Skin epidermis (tissue), 12 donors: ENCODE data around the gene PYGM.

Source experiments
- H3K27ac ChIP-seq, 21 experiments: fragments of 200-600 bp; sonication (generic) in 11 of 21; one replicate each; pipeline ENCODE4 v1.5.0; 2020; ENCODE audit warnings: mild to moderate bottlenecking in 3 of 21, inconsistent platforms in 2 of 21, moderate library complexity in 2 of 21
- H3K4me3 ChIP-seq, 7 experiments: fragments of 200-600 bp; sonication (generic) in 2 of 7; one replicate each; pipeline ENCODE4 v1.5.0; 2020; ENCODE audit warnings: inconsistent platforms in 2 of 7, mild to moderate bottlenecking in 2 of 7, moderate library complexity in 1 of 7

The PYGM gene

DNA sequence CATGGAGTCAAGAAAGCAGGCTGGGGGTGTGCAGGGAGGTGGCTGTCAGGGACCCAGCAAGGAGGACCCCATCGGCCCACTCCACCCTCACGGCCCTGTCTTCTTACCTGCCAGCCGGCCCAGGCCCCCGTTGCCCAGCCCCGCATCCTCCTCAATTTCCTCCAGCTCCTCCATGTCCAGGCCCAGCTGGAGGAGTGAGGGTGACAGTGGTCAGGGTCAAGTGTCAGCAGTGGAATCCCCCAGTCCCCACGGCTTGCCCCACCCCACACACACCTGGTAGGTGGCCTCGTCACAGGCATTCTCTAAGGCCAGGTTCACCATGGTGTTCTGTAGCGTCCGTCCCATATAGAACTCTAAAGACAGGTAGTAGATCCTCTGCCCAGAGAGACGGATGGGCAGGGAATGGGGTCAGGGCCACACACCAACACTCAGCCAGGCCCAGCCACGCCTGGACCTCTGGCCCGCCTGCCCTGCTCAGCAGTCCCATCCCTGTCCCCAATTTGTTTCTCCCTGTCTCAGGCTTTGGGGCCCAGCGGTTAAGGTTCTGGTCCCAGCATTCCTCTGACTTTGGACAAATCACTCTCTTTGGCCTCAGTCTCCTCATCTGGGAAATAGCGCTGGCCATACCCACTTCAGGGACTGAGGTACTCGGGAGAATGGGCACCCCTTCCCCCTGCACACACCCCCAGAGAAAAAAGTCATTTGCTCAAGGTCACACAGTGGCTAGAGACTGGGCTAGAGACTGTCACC, 1.3 kb downstream of the PYGM start:
- H3K27ac ChIP-seq: peak overlapping the region in 1 of 21 experiments; percentile 31
- no peak overlapping the region for H3K4me3 ChIP-seq

DNA sequence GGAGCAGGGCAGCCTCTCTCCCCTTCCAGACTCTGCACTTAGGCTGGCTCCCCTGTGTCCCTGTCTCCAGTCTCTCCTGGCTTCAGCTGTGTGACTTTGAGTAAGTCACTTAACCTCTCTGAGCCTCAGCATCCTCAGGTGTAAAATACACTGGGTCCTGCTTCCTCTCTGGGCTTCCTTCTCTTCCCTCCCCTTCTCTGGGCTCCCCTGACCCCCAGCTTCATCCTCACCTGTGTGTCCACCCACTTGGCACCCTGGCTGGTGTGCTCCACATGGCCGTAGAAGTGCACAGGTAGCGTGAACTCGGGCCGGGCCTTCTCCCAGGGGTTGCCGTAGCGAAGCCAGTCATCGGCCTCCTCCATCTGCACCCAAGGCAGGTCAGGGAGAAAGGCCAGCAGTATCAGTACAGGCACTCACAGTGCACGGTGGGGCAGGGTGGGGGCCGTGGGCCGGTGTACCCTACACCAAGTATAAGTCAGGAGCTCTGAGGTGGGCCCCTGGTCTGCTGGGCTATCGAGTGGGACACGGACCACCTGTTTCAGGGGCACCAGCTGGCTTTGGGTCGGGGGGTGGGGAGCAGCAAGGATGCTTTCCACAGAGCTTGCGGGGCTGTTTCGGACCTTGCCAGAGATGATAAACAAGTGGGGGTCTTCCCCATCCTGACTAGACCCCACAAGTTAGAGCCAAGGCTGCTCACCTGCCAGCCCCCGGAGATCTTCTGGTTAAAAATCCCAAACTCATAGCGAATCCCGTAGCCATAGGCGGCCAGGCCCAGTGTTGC, 2.0 kb downstream of the PYGM start:
- H3K27ac ChIP-seq: no peak overlapping the region

DNA sequence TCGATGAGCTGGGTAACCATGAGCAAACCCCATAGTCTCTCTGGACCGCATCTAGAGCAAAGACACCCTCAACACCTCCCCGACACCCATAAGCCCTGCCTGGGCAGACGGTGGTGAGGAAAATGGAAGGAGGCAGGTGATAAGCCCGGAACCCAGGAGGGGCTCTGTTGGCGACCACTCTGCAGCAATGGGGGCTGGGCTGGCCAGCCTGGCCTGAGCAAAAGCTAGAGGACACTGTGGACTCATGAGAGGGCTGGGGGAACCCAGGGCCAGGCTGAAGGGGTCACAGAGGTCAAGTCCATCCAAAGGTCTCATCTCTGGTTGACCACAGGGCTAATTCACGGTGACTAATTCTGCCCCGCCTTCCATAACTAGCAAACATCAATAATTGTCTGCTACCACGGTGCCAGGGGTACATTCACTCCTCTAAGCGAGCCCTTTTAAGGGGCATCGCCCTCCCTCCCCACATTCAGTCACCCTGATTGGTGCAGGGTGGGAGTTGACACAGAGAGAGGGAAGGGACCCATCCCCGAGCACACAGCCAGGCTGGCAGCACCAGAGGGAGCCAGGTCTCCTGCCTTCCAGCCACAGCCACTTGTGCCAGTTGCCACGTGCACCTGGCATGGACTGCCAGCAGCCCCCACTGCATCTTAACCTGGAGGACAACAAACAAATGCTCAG, 4.0 kb downstream of the PYGM start:
- Histone ChIP-seq H3K27ac (no peak overlapping the region), H3K4me3 (no peak overlapping the region)

More for the DNA sequence above, 2.0 kb downstream of the PYGM start:
- H3K4me3 ChIP-seq: no peak overlapping the region

DNA sequence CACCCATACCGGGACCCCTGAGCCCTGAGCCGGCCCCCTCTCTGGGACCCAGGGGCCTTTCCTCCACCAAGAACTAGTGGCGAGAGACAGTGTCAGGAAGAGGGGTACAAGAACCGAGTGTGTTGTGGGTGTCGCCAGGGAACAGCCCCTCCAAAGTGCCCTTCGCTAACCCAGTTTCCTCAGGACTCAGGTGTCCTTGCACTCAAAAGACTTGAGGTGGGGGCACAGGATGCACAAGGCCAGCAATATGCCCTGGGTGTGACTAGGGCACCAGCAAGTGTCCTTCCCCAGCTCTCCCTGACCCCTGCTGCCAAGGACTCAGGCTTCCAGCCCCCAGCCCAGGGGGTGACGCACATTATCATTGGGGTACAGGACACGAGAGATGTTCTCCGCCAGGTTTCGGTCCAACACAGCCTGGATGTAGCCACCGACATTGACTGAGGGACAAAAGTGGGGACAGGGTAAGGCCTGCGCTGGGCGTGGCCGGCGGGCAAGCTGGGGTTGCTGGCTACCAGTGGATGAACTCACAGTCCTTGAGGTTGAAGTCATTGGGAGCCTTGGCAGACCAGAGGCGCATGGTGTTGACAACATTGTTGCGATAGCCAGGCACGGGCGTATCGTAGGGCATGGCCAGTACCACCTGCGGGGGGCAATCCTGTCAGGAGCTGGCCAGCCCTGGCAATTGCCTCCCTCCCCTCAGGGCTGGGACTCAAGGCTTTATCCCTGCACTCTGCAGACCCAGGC, 4.7 kb downstream of the PYGM start:
- H3K4me3 ChIP-seq: no peak overlapping the region

DNA sequence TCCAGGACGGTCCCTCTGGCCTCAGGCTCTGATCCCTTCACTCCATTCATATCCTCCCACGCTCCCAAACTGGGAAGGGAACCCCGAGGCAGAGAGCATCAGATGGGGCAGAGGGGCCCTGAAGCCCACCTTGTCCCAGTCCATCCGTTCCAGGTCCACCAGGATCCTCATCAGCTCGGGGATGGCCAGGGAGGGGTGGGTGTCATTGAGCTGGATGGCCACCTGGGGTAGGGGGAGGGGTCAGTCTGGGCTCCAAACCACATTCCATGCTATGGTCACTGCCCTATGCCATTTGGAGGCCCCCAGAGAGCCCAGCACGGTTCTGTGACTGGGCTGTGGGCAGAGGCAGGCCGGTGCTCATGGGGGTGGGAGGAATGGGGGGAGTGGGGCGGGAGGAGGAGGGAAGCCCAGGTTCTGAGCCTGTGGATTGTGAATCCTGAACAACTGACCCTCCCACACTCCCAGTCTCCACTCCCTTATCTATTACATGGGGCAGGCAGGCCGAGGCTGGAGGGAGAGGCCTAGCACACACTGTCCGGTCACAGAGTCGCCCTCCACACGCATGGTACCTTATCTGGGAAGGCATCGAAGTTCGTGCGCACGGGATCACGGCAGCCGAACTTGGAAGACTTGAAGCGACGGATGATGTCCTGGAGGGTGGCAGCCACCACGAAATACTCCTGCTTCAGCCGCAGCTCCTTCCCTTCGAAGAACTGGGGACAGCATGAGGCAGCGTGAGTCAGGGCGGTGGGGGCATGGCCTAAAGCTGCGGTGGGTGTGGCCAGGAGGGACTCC, 5.5 kb downstream of the PYGM start:
- Histone ChIP-seq H3K27ac (no peak overlapping the region), H3K4me3 (no peak overlapping the region)

More for the DNA sequence above, 4.7 kb downstream of the PYGM start:
- H3K27ac ChIP-seq: no peak overlapping the region

DNA sequence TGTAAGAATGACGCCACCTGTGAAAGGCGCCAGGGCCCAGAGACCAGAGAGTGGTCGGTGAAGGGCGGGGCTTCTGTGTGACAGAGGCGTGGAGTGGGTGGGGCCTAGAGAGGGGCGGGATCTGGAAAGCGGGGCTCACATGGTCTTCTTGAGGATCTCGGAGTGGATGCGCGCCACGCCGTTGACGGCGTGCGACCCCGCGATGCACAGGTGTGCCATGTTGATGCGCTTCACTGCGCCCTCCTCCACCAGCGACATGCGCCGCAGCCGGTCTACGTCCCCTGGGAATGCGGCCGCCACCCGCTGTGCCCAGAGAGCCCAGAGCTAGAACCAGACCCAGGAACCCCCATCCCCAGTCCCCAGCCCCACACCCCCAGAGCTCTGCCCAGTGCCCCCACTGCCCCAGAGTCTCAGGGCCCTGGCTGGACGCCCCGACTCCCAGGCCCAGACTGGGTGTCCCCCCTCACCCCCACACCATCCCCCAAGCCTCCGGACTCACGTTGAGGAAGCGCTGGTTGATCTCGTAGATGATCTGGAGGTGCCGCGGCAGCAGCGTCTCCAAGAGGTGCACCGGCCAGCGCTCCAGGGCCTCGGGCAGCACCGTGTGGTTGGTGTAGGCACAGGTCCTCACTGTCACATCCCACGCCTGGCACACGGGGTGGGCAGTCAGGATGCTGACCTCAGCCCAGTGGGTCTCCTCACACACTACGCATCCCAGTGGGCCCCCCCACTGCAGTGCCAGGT, 6.2 kb downstream of the PYGM start:
- no peak overlapping the region for H3K27ac ChIP-seq
- no peak overlapping the region for H3K4me3 ChIP-seq

DNA sequence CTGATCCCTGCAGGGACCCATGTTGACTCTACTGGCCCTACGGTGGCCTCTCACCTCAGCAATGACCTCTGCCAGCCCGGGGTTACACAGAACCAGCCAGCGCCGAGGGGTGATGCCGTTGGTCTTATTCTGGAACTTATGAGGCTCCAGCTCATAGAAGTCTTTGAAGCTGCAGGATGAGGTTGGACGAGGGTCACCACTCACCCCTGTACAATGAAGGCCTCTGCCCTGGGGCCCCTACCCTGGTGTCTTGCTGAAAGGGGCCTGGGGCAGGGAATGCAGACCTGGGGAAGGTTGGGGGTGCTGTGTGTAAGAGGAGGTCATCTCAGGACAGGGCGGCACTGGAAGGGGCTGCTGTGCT, 6.8 kb downstream of the PYGM start:
- Histone ChIP-seq H3K27ac (no peak overlapping the region), H3K4me3 (no peak overlapping the region)

DNA sequence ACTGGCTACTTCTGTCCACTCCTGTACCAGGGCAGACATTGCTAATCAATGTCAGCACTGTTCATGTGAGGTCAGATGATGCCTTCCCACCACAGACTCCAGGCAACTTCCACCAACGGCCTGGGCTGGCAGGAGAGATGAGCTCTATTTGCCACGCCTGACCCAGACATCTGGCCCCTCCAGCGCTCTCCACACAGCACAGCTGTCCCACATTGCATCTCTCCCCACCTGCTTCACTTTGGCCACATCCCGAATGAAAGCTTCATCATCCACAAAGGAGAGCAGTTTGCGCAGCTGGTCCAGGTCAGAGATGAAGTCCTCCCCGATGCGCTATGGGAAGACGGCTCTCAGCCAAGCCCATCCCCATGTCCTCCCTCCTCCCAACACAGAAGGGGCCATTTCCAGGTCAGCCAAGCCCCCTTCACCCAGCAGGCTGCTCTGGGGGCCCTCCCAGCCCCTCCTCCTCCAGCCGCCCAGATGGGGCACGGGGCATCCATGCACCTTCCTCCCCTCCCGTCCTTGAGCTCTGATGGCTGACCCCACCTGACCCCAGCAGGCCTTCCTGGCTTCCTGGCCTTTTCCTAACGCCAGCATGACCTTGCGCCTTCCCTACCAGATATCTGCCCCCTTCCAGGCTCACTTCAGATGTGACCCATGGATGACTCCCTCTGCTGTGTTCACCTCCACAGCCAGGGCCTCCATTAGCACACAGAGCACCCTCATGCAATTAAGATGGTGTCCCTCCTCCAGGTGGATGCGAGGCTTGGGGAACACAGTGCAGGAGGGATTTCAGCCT, 7.4 kb downstream of the PYGM start:
- H3K4me3 ChIP-seq: no peak overlapping the region
- H3K27ac ChIP-seq: no peak overlapping the region

DNA sequence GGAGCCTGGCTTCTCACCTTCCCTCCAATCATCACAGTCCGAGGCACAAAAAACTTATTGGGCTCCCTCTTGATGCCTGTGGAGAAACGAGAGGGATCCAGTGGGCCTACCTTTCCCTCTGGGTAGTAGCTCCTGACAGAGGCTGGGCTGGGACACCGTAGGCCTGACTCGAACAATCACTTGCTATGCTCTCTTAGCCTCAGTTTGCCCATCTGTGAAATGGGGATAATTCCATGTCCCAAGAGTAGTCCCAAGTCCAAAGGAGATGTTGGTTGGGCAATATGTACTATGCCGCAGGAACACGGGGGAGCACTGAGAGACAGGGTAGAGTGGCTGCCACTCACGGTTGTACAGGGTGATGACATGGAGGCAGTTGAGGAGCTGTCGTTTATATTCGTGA, 8.2 kb downstream of the PYGM start:
- Histone ChIP-seq H3K27ac (no peak overlapping the region), H3K4me3 (no peak overlapping the region)

DNA sequence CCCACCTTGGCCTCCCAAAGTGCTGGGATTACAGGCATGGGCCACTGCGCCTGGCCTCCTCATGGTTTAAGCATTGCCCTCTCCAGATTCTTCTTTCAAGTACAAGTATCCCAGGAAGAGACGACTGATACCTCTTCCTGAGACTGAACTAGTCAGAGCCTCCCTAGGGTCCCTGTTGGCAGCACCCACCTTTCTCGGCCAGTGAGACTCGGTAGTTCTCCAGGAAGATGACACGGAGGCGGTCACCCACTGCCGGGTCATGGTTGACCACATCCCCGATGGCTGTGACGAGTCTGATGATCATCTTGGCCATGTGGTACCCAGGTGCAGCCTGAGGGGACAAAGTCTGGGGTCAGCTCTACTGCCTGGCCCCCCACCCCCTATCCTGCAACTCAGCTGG, 8.6 kb downstream of the PYGM start:
- H3K4me3 ChIP-seq: no peak overlapping the region
- no peak overlapping the region for H3K27ac ChIP-seq

DNA sequence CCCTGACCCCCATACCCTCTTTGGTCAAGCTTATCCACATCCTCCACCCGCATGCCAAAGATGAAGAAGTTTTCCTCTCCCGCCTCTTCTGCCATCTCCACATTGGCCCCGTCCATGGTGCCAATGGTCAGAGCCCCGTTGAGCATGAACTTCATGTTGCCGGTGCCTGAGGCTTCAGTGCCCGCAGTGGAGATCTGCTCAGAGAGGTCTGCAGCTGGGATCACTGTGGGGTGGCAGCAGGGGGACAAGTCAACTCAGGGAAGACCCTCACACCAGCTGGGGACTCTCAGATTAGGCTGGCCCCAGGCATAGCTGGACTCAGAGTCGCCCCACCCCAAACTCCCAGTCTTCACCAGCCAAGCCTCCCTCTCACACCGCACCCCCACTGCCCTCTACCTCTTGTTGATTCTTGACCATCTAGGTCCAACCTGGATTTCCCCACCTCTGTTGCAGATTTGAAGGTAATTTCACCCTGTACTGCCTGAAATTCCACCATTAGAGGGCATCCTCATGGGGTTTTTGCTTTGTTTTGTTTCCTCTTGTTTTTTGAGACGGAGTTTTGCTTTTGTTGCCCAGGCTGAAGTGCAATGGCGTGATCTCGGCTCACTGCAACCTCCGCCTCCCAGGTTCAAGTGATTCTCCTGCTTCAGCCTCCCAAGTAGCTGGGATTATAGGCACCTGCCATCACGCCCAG, 9.3 kb downstream of the PYGM start:
- Histone ChIP-seq H3K27ac (no peak overlapping the region), H3K4me3 (no peak overlapping the region)

DNA sequence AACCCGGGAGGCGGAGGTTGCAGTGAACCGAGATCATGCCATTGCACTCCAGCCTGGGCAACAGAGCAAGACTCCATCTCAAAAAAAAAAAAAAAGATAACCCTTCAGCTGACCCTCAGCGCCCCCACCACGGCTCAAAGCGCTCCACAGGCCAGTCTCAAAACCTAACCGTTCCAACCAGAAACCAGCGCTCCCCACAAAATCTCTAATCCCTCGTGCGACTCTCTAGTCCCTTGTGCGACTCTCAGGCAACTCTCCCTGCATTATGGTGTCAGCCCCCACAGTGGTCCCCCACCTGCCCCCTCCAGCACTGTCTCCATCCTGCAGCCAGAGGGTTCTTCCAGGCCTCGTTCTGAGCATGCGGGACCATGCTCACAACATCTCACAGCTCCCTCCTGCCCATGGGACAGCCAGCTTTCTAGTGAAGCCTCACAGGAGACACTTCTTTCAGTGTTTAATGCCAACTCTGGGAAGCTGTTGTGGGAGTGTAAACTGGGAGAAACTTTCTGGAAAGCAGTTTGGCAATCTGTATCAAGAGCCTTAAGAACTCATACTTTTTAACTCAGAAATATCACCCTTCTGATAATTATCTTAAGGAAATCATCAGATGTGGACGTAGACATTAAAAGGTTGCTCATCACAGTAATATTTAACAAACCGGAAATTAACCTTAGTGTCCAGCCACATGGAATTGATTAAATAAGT, 11.7 kb downstream of the PYGM start:
- H3K4me3 ChIP-seq: no peak overlapping the region
- peak overlapping the region in 6 of 21 experiments; percentile 15 to 54 (median 40) for H3K27ac ChIP-seq

DNA sequence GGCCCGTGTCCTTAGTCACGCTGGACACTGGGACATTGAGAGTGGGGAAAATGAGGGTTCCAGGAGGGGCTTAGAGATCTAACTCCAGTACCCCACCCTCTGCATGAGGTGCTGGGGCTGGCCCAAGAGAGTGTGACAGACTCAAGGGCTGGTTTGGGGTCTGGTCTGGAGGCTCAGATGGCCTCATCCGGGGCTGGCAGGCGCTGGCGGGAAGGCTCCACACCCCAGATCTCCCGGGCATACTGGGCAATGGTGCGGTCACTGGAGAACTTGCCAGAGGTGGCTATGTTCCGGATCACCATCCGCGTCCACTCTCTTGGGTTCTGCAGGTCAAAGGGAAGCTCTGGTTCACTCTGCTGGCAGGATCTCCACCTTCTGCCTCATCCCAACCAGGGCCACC, 13.3 kb downstream of the PYGM start:
- no peak overlapping the region for H3K4me3 ChIP-seq

DNA sequence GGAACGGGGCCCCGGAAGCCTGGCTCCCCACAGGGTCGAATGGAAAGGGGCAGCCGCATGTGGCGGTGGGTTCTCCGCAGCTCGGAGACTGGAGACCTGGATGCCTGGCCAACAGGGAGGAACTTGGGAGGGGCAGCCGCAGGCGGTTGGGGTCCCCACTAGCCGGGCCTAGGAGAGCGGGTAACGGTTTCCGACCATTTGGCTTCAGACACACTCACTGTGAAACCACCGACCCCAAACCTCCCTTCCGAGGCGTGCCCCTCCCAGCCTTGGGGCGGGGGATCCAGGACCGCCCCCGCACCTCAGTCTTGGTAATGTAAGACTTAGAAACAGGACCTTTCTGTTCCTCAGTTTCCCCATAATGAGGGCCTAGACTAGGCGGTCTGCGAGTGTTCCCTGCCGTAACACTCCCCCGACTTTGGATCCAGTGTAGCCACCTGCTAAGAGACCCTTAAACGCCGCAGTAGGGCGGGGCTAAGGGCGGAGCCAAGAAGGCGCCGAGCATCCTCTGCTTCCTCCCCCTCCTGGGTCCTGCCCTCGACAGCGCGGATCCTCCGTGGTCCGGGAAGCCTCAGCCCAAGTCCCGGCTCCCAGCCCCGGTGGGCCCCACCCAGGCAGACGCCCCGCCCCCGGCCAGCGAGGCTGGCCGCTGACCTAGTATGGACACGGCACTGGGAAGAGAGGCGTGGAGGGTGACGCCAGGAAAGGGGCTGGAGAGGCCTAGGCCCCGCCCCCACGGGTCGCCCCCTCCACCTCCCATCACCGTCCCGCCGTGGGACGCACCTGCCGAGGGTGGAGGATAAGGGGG, 14.0 kb downstream of the PYGM start:
- Histone ChIP-seq H3K4me3 (peak overlapping the region; percentile 19 to 54 (median 36)), H3K27ac (peak overlapping the region; percentile 34 to 97 (median 84))

More for the DNA sequence above, 13.3 kb downstream of the PYGM start:
- peak overlapping the region in 17 of 21 experiments; percentile 19 to 97 (median 84) for H3K27ac ChIP-seq

DNA sequence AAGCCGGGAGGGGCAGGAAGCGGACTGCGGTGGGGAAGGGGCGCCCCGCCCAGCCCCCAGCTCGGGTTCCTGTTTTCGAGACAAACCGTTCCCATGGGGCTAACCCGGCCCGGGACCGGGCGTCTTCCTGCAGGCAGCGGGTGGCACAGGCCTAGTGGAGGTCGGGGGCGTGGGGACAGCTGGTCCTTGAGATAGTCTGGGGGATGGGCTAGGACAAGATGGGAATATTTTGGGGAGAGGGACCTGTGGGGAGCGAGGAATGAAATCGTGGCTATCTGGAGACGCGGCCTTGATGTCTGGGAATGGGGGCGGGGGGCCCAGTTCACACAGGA, 14.6 kb downstream of the PYGM start:
- Histone ChIP-seq H3K4me3 (peak overlapping the region; percentile 19 to 54 (median 36)), H3K27ac (peak overlapping the region; percentile 34 to 97 (median 84))
